Fibroblast of skin of right biceps (primary cell): ENCODE data around the gene TLCD2.
"Not testable (repeated sequence)": the region's sequence is repeated elsewhere in the genome, so short reads cannot be mapped to it uniquely, and the experiment has no call there.

Experiments
- DNase-seq: peaks from one replicate; pipeline ENCODE4 v3.0.0-alpha.2; 2013

The TLCD2 gene

DNA sequence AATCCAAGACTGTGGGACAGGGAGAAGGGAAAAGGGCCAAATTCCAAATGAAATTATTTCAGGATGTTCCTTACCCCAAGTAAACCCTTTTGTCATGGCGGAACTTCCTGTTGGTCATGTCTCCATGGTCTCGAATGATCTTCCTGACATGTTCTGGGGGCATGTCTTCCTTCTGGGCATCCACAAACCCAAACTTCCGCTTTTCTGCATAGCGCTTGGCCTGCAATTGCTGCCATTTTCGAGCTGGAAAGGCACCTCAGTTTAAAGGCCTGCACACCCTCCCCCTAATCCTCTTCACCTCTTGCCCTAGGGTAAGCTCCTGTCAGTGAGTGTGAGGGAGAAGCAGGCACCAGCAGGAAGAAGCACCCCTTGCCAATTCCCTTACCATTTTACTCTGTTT is 26.7 kb downstream of the TLCD2 start:
- DNase-seq = no peak

DNA sequence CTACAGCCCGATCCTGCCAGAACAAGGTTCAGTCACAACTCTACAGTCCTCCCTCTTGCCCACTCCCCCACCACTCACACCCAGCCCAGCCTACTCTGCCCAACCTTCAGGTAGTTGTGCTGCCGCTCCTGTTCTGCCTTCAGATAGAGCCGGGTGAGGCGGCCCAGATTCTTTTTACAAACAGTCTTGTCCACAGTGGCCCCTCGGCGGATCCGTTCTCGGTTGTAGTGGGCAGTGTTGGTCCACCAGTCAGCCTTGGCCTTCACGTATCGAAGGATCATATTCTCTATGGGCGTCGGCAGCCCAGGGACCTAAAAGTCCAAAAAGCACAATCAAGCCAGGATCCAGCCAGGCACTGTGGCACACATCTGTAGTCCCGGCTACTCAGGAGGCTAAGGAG is 33.8 kb downstream of the TLCD2 start:
- DNase-seq = no peak

- no peak for DNase-seq
These were observed 37.0 kb downstream of the TLCD2 start for GRCh38 chr17:1673041-1673785.

GRCh38 chr17:1663934-1664333 is 46.2 kb downstream of the TLCD2 start:
- not testable (repeated sequence) for DNase-seq

DNA sequence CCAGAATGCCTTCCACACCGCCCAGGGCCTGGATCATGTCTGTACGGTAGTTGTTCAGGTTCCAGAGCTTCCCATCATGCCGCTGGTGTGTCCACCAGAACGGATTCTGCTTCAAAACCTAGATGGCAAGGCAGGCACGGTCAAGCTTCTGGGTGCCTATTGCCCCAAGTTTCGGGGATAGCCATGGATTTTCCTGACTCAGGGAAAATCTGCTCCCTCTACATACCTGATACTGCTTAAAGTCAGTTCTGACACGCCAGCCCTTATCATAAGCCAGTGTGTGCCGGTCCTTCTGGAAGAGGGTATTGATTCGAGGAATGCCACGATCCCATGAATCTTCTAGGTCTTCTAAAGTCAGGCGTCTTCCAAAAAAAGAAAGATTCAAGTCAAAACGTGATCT is 49.1 kb downstream of the TLCD2 start:
- DNase-seq = no peak

- DNase-seq = no peak
These were observed 52.1 kb downstream of the TLCD2 start for GRCh38 chr17:1658100-1658499.

DNA sequence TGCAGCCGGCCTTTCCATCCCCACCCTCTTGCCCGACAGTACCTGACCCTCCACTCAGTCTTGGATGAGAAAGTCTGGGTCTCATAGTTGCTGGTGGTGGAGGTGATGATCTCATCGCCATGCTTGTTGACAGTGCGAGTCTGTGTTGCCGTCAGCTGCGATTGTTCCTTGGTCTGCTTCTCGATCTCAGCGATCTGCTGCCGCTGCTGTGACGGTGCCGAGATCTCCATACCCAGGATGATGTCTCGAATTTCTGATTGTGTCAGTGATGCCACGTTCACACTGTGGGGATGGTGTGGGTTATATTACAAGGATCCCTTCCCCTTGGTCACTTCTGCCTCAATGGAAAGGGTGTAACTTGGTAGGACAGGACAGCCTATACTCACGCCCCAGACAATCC is 56.4 kb downstream of the TLCD2 start:
- no peak for DNase-seq

DNA sequence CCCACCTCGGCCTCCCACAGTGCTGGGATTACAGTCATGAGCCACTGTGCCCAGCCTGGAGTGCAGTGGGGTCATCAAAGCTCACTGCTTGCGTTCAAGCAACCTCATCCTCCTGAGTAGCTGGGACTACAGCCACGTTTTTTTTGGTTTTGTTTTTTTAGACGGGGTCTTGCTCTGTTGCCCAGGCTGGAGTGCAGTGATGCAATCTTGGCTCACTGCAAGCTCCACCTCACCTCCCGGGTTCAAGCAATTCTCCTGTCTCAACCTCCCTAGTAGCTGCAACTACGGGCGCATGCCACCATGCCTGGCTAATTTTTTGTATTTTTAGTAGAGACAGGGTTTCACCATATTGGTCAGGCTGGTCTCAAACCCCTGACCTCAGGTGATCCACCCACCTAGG is 57.4 kb downstream of the TLCD2 start:
- DNase-seq = not testable (repeated sequence)
